WTC11 (cell line): ENCODE data around the gene SLC25A21.

Experiments
- ATF1 ChIP-seq: sonication (generic); formaldehyde crosslinking; IDR thresholded peaks from 2 replicates; pipeline ENCODE4 v1.8.1; 2023; ENCODE audit warnings: mild to moderate bottlenecking, moderate library complexity, missing genetic modification reagents
- NR3C1 ChIP-seq: sonication (generic); formaldehyde crosslinking; conservative IDR thresholded peaks from 2 replicates; pipeline ENCODE4 v1.8.1; 2023; ENCODE audit warnings: low read depth, mild to moderate bottlenecking, missing genetic modification reagents
- SMAD4 ChIP-seq: sonication (generic); formaldehyde crosslinking; IDR thresholded peaks from 2 replicates; pipeline ENCODE4 v1.8.0; 2022; ENCODE audit warnings: mild to moderate bottlenecking, missing genetic modification reagents
- TF ChIP-seq, protein P1 (sequence below): fragments of 200-600 bp; IDR thresholded peaks from 2 replicates; pipeline ENCODE4 v1.8.0; 2022; ENCODE audit warnings: antibody characterized with exemption
- TF ChIP-seq, protein P2 (sequence below): fragments of 250-450 bp; sonication (Bioruptor Pico); IDR thresholded peaks from 2 replicates; pipeline ENCODE4 v1.9.0; 2021; ENCODE audit warnings: mild to moderate bottlenecking, borderline replicate concordance
- TF ChIP-seq, protein P3 (sequence below): sonication (generic); formaldehyde crosslinking; IDR thresholded peaks from 2 replicates; pipeline ENCODE4 v1.8.1; 2023; ENCODE audit warnings: mild to moderate bottlenecking, moderate library complexity, missing genetic modification reagents
- TF ChIP-seq, protein P4 (sequence below): sonication (generic); formaldehyde crosslinking; conservative IDR thresholded peaks from 2 replicates; pipeline ENCODE4 v1.8.1; 2022; ENCODE audit warnings: mild to moderate bottlenecking, missing genetic modification reagents
- TF ChIP-seq, protein P5 (sequence below): sonication (generic); formaldehyde crosslinking; IDR thresholded peaks from 2 replicates; pipeline ENCODE4 v1.8.0; 2023; ENCODE audit warnings: missing genetic modification reagents
- TF ChIP-seq, protein P6 (sequence below): sonication (generic); formaldehyde crosslinking; IDR thresholded peaks from 2 replicates; pipeline ENCODE4 v1.8.0; 2022; ENCODE audit warnings: mild to moderate bottlenecking, missing genetic modification reagents

DNA sequence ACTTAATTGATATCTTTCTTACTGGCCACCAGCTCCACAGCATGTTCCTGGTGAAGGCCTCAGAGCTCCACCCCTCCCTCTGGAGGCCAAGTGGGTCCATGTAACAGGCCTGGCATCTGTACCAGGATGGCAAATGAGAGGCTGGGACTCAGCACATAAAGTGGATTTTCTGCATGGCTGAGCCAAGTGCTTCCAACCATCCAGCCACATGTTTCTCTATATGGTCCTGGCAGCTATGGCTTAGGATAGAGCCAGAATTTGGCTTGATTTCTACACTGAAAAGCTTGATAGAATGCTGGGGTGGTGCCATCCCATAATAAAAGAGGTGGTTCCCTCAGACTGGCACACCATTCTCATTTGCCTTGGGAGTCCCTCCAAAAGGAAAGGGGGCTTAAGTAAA is 416.6 kb downstream of the SLC25A21 start:
- TF ChIP-seq, protein P1, sequence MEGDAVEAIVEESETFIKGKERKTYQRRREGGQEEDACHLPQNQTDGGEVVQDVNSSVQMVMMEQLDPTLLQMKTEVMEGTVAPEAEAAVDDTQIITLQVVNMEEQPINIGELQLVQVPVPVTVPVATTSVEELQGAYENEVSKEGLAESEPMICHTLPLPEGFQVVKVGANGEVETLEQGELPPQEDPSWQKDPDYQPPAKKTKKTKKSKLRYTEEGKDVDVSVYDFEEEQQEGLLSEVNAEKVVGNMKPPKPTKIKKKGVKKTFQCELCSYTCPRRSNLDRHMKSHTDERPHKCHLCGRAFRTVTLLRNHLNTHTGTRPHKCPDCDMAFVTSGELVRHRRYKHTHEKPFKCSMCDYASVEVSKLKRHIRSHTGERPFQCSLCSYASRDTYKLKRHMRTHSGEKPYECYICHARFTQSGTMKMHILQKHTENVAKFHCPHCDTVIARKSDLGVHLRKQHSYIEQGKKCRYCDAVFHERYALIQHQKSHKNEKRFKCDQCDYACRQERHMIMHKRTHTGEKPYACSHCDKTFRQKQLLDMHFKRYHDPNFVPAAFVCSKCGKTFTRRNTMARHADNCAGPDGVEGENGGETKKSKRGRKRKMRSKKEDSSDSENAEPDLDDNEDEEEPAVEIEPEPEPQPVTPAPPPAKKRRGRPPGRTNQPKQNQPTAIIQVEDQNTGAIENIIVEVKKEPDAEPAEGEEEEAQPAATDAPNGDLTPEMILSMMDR = no peak
- TF ChIP-seq SMAD4 (CRISPR knock-in tag) = no peak
- TF ChIP-seq, protein P2, sequence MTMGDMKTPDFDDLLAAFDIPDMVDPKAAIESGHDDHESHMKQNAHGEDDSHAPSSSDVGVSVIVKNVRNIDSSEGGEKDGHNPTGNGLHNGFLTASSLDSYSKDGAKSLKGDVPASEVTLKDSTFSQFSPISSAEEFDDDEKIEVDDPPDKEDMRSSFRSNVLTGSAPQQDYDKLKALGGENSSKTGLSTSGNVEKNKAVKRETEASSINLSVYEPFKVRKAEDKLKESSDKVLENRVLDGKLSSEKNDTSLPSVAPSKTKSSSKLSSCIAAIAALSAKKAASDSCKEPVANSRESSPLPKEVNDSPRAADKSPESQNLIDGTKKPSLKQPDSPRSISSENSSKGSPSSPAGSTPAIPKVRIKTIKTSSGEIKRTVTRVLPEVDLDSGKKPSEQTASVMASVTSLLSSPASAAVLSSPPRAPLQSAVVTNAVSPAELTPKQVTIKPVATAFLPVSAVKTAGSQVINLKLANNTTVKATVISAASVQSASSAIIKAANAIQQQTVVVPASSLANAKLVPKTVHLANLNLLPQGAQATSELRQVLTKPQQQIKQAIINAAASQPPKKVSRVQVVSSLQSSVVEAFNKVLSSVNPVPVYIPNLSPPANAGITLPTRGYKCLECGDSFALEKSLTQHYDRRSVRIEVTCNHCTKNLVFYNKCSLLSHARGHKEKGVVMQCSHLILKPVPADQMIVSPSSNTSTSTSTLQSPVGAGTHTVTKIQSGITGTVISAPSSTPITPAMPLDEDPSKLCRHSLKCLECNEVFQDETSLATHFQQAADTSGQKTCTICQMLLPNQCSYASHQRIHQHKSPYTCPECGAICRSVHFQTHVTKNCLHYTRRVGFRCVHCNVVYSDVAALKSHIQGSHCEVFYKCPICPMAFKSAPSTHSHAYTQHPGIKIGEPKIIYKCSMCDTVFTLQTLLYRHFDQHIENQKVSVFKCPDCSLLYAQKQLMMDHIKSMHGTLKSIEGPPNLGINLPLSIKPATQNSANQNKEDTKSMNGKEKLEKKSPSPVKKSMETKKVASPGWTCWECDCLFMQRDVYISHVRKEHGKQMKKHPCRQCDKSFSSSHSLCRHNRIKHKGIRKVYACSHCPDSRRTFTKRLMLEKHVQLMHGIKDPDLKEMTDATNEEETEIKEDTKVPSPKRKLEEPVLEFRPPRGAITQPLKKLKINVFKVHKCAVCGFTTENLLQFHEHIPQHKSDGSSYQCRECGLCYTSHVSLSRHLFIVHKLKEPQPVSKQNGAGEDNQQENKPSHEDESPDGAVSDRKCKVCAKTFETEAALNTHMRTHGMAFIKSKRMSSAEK (CRISPR knock-in tag) = no peak
- TF ChIP-seq, protein P3, sequence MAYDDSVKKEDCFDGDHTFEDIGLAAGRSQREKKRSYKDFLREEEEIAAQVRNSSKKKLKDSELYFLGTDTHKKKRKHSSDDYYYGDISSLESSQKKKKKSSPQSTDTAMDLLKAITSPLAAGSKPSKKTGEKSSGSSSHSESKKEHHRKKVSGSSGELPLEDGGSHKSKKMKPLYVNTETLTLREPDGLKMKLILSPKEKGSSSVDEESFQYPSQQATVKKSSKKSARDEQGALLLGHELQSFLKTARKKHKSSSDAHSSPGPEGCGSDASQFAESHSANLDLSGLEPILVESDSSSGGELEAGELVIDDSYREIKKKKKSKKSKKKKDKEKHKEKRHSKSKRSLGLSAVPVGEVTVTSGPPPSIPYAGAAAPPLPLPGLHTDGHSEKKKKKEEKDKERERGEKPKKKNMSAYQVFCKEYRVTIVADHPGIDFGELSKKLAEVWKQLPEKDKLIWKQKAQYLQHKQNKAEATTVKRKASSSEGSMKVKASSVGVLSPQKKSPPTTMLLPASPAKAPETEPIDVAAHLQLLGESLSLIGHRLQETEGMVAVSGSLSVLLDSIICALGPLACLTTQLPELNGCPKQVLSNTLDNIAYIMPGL (CRISPR knock-in tag) = no peak
- TF ChIP-seq, protein P4, sequence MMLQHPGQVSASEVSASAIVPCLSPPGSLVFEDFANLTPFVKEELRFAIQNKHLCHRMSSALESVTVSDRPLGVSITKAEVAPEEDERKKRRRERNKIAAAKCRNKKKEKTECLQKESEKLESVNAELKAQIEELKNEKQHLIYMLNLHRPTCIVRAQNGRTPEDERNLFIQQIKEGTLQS = no peak
- TF ChIP-seq, protein P5, sequence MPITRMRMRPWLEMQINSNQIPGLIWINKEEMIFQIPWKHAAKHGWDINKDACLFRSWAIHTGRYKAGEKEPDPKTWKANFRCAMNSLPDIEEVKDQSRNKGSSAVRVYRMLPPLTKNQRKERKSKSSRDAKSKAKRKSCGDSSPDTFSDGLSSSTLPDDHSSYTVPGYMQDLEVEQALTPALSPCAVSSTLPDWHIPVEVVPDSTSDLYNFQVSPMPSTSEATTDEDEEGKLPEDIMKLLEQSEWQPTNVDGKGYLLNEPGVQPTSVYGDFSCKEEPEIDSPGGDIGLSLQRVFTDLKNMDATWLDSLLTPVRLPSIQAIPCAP (CRISPR knock-in tag) = no peak
- TF ChIP-seq, protein P6, sequence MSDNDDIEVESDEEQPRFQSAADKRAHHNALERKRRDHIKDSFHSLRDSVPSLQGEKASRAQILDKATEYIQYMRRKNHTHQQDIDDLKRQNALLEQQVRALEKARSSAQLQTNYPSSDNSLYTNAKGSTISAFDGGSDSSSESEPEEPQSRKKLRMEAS (CRISPR knock-in tag) = no peak
- no peak for TF ChIP-seq NR3C1 (CRISPR knock-in tag)
- no peak for TF ChIP-seq ATF1
